NCI-H1930 (cell line): ENCODE measurements around the gene THSD4.

Experiments used
- DNase-seq, 2 experiments: peaks; one replicate each; lab custom pipeline; 2025; lab: John Stamatoyannopoulos, UW

THSD4 gene

GRCh38 chr15:71098920-71099319 is 16.4 kb upstream of the THSD4 start:
- no peak for DNase-seq

DNA sequence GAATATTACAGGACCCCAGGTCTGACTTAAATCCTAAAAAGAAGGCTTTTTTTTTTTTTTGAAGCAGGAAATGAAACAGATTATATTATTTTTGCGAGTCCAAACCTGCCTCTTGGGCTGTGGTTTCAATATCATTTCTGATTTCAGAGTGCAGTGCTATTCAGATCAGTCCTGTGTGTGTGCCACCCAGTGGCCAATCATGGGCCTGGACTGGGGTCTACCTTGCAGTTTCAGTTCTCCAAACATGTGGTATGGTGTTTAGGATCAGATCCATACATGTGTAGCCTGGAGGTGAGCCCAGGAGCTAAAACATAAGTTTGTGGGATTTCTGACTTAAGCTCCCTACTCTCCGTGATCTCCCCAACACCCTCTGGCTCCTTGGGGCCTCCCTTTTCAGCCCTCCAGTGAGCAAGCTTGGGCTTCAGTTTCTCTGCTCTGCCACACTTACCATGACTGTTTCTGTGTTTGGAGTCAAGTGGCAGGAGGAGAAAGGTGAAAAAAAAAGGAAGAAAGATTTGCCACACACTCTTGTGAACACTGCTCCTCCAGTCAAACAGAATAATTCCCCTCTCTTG is 12.1 kb upstream of the THSD4 start:
- DNase-seq = no peak

GRCh38 chr15:71104636-71105035 is 10.6 kb upstream of the THSD4 start:
- no peak for DNase-seq

DNA sequence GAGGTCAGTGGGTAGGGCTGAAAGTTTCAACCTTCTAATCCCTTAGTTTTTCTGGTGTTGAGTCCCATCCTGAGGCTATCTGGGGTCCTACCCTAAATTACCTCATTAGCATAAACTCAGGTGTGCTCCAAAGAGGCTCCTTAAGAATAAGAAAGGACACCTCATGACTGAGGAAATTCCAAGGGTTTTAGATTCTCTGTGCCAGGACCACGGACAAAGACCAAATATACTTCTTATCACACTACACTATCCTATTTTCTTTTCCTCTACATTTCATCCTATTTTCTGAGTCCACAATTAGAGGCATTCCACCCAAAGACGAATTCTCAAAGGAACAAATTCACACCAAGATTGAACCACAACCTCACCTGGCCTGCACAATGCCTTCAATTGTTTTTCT is 9.8 kb upstream of the THSD4 start:
- DNase-seq = no peak

DNA sequence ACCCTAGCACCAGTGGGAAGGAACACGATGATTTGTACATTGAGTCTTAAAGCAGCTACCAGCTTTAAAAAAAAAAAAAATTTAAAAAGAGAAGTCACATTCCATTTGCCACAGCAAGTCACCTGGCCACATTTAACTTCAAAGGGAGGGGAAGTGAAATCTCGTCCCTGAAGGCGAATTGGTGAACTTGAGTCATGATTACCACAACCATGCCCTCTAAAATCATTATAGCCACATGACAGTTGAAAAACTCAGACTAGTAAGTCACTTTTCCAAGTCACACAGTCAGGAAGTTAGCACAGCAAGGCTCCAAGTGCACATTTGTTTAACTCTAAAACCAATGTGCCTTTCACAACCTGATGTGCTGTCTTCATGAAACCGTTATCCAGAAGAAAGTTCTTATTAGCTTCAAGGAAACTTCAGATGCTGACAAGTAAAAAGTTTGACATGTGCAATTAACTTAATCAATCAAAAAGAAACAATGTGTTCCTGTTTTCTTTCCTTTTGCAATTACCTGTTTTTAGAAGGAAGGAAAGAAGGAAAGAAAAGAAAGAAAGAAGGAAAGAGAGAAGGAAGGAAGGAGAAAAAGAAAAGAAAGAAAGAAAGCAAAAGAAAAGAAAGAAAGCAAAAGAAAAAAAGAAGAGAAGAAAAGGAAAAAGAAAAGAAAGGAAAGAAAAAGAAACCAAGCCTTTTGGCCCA is 8.3 kb upstream of the THSD4 start:
- no peak for DNase-seq

DNA sequence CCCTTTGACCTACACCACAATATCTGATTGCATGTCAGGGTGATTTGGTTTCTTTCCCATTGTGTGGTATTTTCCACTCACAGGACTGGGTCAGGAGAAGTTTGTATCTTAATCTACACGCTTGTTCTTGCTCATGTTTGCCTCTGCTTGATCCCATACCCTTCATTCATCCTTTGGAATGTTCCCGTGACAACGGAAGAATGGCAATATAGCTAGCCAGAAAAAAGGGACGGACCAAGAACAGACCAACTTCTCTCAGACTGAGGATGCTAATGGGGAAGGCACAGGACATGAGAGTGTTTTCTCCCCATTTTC is 7.8 kb upstream of the THSD4 start:
- no peak for DNase-seq

DNA sequence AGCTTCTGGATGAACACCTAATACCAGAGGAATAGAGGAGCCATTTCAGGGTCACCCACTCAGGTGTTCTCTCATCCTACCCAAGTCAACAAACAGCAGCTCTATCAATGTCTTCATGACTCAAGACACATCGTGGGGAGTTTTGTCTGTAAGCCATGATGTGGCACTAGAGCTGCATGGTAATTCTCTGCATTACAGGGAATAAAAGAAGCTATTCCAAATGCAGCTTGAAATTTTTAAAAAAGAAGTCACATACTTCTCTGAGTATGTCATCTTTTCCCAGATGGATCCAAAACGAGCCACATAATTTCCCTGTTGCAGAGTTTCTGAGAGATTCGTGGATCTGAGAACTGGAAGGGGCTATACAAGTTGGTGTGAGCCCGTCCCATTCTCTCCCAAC is 6.1 kb upstream of the THSD4 start:
- no peak for DNase-seq

GRCh38 chr15:71109905-71110304 is 5.4 kb upstream of the THSD4 start:
- DNase-seq = no peak

DNA sequence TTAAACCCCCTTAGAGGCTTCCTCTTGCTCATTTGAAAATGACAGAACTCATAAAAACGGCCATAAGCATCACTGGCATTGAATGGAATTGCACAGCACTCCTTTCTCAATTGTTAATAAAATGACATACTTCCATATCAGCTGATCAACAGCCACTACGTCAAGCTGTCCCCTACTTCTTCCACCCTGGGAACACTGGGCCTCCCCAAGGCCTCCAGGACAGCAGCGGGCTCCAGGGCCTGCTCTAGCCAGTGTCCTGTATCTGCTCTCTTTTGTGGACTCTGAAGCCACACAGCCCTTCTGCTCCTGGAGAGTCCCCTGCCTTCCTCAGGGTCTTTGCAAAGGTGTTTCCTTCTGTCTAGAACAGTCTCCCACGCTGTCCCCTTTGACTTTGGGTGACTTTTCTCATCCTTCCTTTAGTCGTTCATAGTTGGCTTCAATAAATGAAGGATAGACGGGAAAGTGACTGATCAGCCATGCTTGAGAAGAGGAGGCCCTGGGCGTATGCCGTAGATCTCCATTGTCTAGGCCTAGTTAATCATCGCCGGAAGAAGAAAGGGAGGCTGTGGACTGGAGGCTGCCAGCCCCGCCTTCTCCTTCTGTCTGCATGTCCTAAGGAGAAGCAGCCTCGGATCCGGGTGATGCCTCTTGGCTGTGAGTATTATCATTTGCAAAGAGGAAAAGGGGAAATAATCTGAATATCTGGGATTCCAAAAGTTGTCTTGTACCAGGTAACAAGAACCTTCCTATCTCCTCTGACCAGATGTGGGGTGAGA is 4.7 kb upstream of the THSD4 start:
- no peak for DNase-seq

GRCh38 chr15:71111181-71111565 is 4.1 kb upstream of the THSD4 start:
- no peak for DNase-seq

DNA sequence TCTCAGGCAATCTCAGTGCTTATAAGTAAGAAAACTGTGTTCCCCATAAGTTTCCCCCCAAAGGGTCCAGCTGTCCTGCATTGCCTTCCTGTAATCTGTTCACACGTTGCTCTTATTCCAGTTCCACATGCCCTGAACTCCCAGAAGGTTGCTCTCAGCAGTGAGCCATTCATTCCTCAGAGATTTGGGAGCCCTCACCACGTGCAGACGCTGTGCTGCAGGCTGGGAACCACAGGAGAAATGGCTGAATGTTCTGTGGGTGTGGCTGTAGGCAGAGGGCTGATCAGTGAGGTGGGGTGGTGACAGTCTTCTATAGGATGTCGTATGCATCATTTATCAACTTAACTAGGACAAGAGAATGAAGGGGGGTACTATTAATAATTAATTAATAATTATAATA is 3.3 kb upstream of the THSD4 start:
- no peak for DNase-seq

GRCh38 chr15:71112429-71112828 is 2.8 kb upstream of the THSD4 start:
- DNase-seq = no peak

DNA sequence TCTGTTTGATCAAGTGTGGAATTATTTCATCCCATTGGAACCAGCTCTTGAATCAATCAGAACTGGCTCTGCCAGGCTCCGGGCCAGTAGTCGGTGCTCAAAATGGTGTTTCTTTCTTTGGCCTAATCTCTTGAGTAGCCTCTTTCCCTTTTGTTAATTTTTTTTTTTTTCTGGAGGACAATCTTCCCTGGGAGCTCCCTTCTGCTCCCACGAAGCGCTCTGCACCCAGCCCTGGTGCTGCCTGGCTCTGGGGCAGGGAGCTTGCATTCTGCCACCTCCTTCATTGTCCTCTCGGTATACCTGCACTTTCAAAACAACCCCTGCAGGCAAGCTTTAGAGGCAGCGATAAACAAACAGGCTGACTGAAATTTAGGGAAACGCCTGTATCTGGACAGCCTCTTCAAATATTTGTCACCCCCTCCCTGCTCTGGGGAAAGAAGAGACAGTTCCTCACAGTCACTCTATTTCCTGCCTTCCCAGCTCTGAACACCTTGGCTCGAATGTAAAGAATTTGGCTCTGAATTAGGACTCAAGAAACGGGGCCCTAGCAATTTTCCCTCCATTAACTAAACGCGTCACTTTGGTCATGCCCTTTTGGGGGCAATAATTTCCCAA is 1.1 kb upstream of the THSD4 start:
- peak in 1 of 2 experiments; percentile 33 for DNase-seq

DNA sequence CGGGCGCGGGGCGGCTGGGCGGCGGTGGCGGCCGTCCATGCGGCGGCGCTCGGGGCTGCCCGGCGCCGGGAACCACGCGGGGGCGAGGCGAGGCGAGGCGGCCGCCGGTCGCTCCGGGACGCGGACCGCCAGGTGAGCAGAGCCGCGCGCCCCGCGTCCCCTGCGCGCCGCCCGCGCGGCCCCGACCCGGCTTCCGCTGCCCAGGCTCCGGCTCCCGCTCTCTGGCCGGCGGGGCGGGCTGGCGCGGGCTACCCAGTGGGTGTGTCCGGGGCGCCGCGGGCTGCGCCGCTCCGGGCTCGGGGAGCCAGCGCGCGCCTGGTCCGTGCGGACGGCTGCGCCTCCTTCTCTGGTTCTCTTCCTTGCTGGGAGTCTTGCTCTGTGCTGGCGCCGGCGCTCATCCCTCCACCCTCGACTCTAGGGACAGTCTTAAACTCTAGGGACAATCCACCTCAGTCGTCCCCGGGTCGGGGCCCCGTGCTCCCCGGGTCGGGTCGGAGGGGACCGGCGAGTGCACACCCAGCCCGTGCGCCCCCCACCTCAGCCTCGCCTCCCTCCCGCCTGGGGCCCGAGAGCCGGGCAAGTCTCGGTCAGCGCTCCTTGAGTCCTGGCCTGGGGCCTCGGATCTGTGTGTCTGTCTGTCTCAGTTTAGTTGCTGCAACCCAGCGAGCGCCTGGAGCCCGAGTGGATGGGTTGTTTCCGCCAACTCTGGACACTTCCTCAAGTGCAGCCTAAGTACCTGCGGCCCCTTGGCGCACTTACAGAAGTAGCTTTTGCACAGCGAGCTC is 488 bp downstream of the THSD4 start:
- DNase-seq = peak in 1 of 2 experiments; percentile 40

DNA sequence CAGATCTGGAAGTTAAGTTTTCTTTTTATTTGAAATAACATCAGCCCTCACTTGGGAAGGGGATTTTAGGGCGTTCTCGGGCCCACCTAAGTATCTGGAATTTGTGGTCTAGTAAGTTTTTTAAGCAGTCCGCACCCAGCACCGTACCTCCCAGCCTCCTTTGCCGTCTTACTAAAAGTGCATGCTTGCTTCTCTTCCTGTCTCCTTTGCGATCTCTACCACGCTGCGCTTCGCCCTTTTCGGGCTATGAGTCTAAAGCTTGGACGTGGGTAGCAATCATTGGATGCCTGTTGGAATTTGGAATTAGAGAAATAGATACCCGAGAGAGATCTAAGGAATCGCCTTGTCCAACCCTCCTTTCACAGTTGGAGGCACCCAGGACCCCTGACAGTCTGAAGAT is 1.1 kb downstream of the THSD4 start:
- DNase-seq = no peak

GRCh38 chr15:71116942-71117341 is 1.7 kb downstream of the THSD4 start:
- no peak for DNase-seq

DNA sequence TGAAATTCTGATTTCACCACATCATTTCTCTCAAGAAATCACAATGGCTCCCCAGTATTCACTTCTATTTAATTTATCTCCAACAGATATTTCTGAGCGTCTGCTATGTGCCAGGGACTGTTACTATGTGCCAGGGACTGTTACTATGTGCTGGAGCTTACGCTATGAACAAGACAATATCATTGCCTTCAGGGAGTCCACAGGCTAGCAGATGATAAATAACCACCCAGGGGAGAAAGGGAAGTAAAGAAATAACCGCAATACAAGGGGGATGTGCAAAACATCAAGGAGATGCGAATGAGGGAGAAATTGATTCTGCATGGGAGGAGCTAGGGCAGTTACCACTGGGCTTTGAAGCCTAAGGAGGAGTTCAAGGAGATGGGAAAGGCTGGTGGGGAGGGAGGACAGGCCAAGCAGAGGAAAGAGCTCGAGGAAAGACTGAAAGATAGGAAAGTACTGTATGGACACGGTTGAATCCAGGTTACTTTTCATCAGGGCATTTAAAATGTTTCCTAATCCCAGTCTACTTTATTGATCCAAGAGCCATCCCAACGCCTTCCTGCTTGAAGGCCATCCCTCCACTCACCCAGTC is 2.5 kb downstream of the THSD4 start:
- no peak for DNase-seq

DNA sequence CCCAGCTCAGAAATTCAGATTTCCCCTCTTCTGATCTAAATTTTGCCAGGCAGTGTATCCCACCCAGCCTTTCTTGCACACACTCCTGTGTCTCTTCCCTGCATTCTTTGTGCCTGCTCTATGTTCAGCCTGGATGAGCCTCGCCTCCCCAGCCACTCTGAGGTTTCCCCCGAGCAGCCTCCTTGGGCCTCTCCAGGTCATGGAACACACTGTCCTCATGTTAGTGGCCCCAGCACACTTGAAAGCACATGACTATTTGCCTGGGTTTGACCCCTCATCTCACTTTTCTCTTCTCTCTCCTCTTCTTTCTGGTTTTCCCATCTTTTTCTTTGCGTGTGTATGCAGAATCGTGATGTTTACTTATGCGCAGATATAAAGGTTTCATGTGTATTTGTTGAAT is 3.1 kb downstream of the THSD4 start:
- DNase-seq = no peak

DNA sequence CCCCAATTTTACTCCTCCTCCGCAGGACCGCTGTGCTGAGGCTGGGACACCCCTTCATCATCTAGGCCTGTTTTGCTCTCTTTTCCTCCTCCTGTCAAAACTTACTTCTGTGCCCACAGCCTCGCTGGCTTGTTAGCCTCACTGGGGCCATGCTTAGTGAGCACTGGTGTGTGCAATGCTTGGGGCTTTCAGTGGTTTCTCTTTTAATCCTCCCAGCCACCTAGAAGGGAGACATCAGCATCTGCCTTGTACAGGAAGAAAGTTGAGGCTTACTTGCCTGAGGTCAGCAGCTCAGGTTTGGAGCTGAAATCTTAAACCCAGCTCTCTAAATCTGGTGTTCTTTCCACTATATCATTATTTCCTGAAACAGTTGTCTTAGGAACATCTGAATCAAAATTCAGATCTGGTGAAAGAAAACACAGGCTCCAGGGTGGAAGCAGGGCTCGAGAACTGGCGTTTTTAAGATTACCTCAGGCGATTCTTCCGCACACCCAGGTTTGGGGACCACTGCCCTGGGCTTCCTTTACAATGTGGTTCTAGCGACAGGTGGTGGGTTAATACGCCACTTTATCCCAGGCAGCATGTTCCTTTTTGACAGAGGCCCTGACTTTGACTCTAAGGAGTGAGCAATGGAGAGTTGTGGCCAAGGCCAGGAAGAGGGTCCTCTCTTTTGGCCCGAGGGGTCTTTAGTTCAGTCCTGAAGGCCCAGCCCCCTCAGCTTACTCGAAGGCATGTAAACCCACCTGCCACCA is 3.8 kb downstream of the THSD4 start:
- DNase-seq = no peak

DNA sequence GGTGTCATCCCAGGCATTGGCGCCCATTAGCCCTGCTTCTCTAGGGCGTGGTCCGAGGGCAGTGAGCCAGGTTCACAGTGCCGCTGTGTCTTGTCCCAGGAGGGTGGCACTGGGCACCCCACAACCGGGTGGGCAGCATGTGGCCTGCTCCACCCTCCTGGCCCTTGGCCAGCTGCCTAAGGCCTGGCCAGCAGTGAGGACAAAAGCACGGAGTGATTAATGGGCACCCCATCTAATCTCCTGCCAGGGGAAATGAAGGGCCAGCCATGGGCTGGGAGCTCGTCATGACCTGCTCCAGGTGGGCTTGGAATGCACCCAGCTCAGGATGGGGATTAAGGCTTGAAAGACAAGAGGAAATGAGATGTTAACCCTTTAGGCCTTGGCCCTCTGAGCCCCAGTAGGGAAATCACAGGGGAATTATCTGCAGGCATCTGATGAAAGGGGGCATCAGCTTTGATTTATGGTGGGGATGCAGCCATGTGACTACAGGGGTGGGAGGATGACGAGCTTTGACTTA is 5.2 kb downstream of the THSD4 start:
- DNase-seq = no peak

GRCh38 chr15:71121442-71121841 is 6.2 kb downstream of the THSD4 start:
- no peak for DNase-seq
